ENCODE results near the gene TOM1L1. TPM values are rescaled to one million over a fixed set of nuclear protein-coding genes. Genes with fewer than 3 reads are reported as not detected.

TOM1L1 gene
- total and polyA plus RNA-seq, 8 donors = 33.8 to 59.4 (median 49.5) TPM

- Histone ChIP-seq H3K9me3 (no peaks in the 10 kb centered on the region), H3K4me3 (no peak overlapping the region), H3K36me3 (no peaks in the 10 kb centered on the region), H3K27me3 (no peaks in the 10 kb centered on the region), H3K27ac (no peak overlapping the region), H3K4me1 (no peaks in the 10 kb centered on the region)
- intact Hi-C loops (cut with DNase I) = no loop called here
- TF ChIP-seq, protein P1, sequence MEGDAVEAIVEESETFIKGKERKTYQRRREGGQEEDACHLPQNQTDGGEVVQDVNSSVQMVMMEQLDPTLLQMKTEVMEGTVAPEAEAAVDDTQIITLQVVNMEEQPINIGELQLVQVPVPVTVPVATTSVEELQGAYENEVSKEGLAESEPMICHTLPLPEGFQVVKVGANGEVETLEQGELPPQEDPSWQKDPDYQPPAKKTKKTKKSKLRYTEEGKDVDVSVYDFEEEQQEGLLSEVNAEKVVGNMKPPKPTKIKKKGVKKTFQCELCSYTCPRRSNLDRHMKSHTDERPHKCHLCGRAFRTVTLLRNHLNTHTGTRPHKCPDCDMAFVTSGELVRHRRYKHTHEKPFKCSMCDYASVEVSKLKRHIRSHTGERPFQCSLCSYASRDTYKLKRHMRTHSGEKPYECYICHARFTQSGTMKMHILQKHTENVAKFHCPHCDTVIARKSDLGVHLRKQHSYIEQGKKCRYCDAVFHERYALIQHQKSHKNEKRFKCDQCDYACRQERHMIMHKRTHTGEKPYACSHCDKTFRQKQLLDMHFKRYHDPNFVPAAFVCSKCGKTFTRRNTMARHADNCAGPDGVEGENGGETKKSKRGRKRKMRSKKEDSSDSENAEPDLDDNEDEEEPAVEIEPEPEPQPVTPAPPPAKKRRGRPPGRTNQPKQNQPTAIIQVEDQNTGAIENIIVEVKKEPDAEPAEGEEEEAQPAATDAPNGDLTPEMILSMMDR (IDR thresholded peaks at IDR 0.05) = no peak
- ATAC-seq (no peak), DNase-seq (no peak)
These were observed 39.1 kb upstream of the TOM1L1 start for GRCh38 chr17:54861471-54861983.

- TF ChIP-seq, protein P1 (IDR thresholded peaks at IDR 0.05) = no peak
- Histone ChIP-seq H3K36me3 (no peaks in the 10 kb centered on the region), H3K27ac (no peak overlapping the region), H3K4me3 (no peak overlapping the region), H3K4me1 (no peaks in the 10 kb centered on the region), H3K27me3 (no peaks in the 10 kb centered on the region), H3K9me3 (no peaks in the 10 kb centered on the region)
- no peak for ATAC-seq
- intact Hi-C loops (cut with DNase I) = no loop called here
- no peak for DNase-seq
These were observed 37.5 kb upstream of the TOM1L1 start for GRCh38 chr17:54863176-54863575.

- H3K4me1 ChIP-seq = no peaks in the 10 kb centered on the region
- no peaks in the 10 kb centered on the region for H3K9me3 ChIP-seq
- no peak overlapping the region for H3K4me3 ChIP-seq
- H3K27me3 ChIP-seq = no peaks in the 10 kb centered on the region
- intact Hi-C loops (cut with DNase I) = no loop called here
- TF ChIP-seq, protein P1 (IDR thresholded peaks at IDR 0.05) = no peak
- no peaks in the 10 kb centered on the region for H3K36me3 ChIP-seq
- no peak overlapping the region for H3K27ac ChIP-seq
- no peak for DNase-seq
- ATAC-seq = no peak
These were observed 36.6 kb upstream of the TOM1L1 start for GRCh38 chr17:54864070-54864469.

- Histone ChIP-seq H3K27ac (no peak overlapping the region), H3K4me1 (no peaks in the 10 kb centered on the region), H3K4me3 (no peak overlapping the region), H3K27me3 (no peaks in the 10 kb centered on the region), H3K36me3 (no peaks in the 10 kb centered on the region), H3K9me3 (no peaks in the 10 kb centered on the region)
- ATAC-seq (no peak), DNase-seq (no peak)
- TF ChIP-seq, protein P1 (IDR thresholded peaks at IDR 0.05) = no peak
- intact Hi-C loops (cut with DNase I) = no loop called here
These were observed 35.9 kb upstream of the TOM1L1 start for GRCh38 chr17:54864636-54865356.

DNA sequence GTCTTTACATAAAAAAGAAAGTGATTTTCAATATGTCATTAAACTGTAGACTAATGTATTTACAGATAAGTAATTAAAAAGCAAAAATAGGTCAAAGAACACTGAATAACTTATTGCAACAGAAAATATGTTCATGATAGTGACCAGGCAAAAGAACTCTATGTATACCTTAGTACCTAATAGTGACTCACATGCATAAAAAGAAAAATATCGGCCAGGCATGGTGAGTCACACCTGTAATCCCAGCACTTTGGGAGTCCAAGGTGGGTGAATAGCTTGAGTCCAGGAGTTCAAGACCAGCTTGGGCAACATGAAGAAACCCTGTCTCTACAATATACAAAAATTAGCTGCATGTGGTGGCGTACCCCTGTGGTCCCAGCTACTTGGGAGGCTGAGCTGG, 33.0 kb upstream of the TOM1L1 start:
- TF ChIP-seq, protein P1 (IDR thresholded peaks at IDR 0.05) = no peak
- Histone ChIP-seq H3K9me3 (no peaks in the 10 kb centered on the region), H3K4me1 (no peaks in the 10 kb centered on the region), H3K27me3 (no peaks in the 10 kb centered on the region), H3K36me3 (no peaks in the 10 kb centered on the region), H3K4me3 (no peak overlapping the region), H3K27ac (no peak overlapping the region)
- ATAC-seq = no peak
- intact Hi-C loops (cut with DNase I) = no loop called here
- no peak for DNase-seq

Measured in left lung (tissue), 10 donors.